GM12874 (cell line): ENCODE measurements around the gene DMBX1.
A peak's percentile ranks its signal among the peaks of the same experiment; 100 is the strongest.

Source experiments
- TF ChIP-seq, protein P1 (sequence below): IDR thresholded peaks from 2 replicates; pipeline ENCODE4 v1.5.1; 2011; ENCODE audit warnings: low read depth, mild to moderate bottlenecking, control low read depth, low read length, moderate library complexity; ENCODE audit not compliant: insufficient read depth

DMBX1 gene

DNA sequence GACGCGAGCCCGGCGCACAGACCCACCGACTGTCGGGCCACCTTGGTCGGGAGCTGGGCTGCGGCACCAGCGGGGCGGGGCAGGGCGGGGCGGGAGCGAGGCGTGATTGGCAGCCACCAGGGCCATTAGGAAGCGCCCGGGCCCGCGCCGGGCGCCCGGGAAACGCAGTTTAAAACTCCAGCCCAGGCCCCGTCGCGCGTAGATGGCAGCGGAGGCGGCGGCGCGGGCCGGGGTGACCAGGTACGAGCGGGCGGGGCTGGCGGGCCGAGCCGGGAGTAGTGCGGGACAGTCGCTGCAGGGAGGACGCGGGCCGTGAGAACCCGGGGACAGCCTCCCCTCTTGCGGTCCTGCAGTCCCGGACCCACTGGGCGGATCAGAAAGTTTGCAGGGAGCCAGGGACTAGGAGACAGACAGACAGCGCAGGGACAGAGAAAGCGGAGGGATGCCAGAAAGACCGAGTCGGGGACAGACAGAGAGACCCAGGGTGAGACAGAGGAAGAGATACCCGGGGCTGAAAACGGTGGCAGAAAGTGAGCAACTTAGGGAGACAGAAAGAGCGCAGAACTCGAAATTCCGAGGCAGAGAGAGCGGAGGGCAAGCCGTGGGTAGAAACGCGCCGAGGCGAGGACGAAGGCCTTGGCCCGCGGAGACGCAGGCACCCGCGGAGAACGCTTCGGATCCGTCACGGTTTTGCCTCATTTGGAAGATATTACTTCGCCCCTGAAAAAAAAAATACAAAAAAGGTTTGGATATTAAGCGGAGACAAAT, at the start of gene DMBX1:
TSS of gene DMBX1 (plus strand) at position 199 of the 768 bp plus-strand sequence. CDS start 17,175 bp downstream, outside the sequence.
- TF ChIP-seq, protein P1, sequence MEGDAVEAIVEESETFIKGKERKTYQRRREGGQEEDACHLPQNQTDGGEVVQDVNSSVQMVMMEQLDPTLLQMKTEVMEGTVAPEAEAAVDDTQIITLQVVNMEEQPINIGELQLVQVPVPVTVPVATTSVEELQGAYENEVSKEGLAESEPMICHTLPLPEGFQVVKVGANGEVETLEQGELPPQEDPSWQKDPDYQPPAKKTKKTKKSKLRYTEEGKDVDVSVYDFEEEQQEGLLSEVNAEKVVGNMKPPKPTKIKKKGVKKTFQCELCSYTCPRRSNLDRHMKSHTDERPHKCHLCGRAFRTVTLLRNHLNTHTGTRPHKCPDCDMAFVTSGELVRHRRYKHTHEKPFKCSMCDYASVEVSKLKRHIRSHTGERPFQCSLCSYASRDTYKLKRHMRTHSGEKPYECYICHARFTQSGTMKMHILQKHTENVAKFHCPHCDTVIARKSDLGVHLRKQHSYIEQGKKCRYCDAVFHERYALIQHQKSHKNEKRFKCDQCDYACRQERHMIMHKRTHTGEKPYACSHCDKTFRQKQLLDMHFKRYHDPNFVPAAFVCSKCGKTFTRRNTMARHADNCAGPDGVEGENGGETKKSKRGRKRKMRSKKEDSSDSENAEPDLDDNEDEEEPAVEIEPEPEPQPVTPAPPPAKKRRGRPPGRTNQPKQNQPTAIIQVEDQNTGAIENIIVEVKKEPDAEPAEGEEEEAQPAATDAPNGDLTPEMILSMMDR, result no peak

DNA sequence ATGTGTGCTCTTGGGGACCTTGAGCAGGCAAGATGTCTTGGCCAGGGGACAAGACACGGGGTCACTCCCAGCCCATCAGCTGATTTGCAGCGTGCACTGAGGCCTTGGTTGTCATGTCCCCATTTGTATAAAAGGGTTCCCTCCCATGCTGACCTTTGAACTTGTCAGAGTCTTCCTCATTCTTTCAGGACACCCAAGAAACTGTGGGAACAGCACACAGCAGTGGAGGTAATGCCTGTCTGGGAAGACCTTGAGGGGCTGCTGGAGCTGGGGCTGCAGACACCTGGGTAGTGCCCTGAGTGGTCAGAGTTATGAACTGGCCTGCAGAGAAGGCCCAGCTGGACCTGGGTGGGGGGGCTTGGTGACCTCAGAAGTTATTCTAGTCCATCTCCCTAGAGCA, 49.2 kb upstream of the DMBX1 start:
- TF ChIP-seq, protein P1, result no peak

DNA sequence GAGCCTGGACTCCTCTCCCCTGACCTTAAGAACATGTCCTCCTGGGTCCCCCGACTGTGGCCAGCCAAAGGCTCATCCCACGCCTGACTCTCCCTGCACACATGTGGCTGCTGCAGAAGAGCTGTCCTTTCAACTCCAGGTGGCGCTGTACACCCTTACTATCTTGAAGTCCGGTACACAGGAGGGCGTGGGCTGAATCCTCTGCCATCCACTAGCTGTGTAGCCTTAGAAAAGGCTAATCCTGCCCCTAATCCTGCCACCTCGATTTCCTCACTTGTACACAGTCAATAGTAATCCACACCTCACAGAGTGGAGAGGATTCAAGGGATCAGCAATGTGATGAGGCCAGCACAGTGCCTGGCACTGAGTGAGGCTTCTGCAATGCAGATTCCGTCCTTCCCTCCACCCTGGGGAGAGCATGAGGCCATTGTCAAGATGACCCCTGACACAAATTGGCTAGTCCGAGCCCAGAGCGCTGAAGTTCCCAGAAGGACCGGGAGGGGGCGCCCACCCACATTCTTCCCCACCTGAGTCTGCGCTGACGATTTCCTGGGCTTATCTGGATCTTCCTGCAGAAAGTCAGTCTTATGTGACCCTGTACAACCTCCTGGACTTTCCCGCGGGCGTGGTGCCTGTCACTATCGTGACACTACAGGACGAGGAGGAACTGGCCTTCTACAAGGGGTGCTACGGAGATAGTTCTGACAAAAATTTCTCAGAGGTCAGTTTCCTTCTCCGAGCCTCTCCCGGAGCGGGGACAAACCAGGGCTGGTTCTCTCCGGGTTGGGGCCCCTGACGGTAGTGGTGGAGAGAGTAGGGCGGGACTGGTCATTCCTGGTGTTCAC, 47.1 kb upstream of the DMBX1 start:
- TF ChIP-seq, protein P1, result peak; percentile 91

DNA sequence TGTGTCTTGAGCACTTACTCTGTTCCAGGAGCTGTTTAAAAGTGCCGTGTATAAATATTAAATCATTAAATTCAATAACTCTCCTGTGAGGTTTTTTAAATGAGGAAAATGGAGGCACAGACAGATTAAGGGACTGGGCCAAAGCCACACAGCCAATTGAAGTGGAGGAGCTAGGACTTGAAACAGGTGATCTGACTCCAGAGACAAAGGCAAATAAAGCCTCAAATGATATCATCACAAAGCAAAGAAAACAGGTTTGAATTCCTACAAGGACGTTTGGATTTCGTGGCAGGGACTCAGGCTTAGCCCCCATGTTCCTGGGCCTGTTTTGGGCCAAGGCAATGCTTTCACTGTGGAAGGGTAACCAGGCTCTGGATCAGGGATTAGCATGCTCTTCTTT, 45.2 kb upstream of the DMBX1 start:
- TF ChIP-seq, protein P1, result no peak

DNA sequence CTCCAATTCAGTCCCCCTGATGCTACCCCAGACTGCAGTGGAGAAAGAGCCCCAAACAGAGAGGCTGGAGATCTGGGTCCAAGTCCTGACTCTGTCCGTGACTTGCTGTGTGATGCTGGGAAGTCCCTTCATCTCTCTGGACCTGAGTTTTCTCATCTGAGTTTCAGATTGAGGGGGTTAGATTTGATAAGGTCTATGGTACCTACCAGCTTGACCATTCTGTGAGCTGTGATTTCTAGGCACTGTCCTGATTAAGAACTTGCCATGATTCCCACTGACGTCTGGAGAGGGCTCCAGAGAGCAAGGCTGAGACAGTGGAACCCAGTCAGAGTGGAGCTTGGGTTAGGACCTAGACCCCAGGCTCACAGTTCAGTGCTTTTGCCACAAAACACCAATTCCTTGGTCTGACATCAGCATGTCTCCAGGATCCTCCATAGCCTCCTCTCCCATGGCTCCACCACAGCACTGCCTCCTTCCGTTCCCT, 43.8 kb upstream of the DMBX1 start:
- TF ChIP-seq, protein P1, result no peak

DNA sequence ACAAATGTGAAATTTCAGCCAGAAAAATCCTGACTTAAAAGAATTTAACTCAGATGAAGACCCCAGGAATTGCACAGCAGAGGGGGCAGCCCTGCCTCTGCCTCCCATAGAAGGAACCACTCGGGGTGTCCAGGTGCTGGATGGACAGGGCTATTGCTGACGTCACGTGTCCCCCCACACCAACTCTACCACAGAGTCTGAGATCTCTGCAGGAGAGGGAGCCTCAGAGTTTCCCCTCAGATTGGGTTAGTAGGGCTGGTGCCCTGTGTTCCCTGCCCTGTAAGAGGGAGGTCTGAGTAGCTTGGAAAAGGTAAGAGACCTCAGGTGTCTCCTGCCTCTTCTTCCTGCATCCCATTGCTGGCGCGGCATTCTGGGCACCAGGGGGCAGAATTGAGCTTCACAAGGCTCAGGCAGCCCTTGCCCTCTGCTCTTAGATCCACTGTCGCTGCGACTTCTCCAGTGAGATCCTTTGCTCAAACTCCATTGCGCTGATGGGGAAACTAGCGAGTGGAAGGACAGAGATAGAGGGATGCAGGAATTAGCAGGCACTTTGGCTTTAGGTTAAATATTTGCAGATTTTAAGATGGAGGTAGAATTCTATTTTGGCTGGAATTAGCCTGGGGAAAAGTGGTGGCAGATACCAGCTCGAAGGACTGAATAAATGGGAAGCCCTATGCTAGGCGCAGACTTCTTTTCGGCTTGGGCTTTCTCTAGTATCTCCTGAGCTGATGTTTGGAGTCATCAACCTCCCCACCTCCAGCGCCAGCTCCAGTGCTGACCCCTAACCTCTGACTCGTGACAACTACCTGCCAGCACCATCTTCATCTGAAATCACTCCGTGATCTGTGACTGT, 42.8 kb upstream of the DMBX1 start:
- TF ChIP-seq, protein P1, result peak; percentile 92
